BE2C (cell line): ENCODE measurements around the gene CST4.

Source experiments
- DNase-seq: peaks from one replicate; pipeline ENCODE4 v3.0.0-alpha.2; 2020
- H3K27me3 ChIP-seq: fragments of 250-450 bp; sonication (Bioruptor Pico); 2 replicates; pipeline ENCODE4 v1.5.1; 2020; ENCODE audit warnings: mild to moderate bottlenecking
- H3K36me3 ChIP-seq: fragments of 250-450 bp; sonication (Bioruptor Pico); 2 replicates; pipeline ENCODE4 v1.5.1; 2020; ENCODE audit warnings: mild to moderate bottlenecking
- H3K4me1 ChIP-seq: fragments of 250-450 bp; sonication (Bioruptor Pico); 2 replicates; pipeline ENCODE4 v1.5.1; 2020
- H3K4me3 ChIP-seq: 2 replicates; pipeline ENCODE4 v1.5.1; 2011; ENCODE audit warnings: low read depth, low read length
- H3K9me3 ChIP-seq: fragments of 250-450 bp; sonication (Bioruptor Pico); 2 replicates; pipeline ENCODE4 v1.5.1; 2020
- CTCF ChIP-seq: IDR thresholded peaks from 2 replicates; pipeline ENCODE4 v1.5.1; 2012; ENCODE audit warnings: mild to moderate bottlenecking, low read depth, low read length

CST4 gene

GRCh38 chr20:23649242-23649641 is 39.6 kb downstream of the CST4 start:
- Histone ChIP-seq H3K27me3 (no peaks in the 10 kb centered on the region), H3K36me3 (no peaks in the 10 kb centered on the region), H3K9me3 (no peaks in the 10 kb centered on the region; the same call in 1 of the 2 replicates), H3K4me3 (no peak overlapping the region), H3K4me1 (no peaks in the 10 kb centered on the region)
- no peak for DNase-seq
- TF ChIP-seq CTCF: no peak

GRCh38 chr20:23647346-23647745 is 41.5 kb downstream of the CST4 start:
- Histone ChIP-seq H3K4me1 (no peaks in the 10 kb centered on the region), H3K4me3 (no peak overlapping the region), H3K27me3 (no peaks in the 10 kb centered on the region), H3K36me3 (no peaks in the 10 kb centered on the region), H3K9me3 (no peaks in the 10 kb centered on the region; the same call in 1 of the 2 replicates)
- DNase-seq: no peak
- no peak for TF ChIP-seq CTCF

- no peak for TF ChIP-seq CTCF
- Histone ChIP-seq H3K9me3 (no peaks in the 10 kb centered on the region; the same call in 1 of the 2 replicates), H3K4me3 (no peak overlapping the region), H3K36me3 (no peaks in the 10 kb centered on the region), H3K4me1 (no peaks in the 10 kb centered on the region), H3K27me3 (no peaks in the 10 kb centered on the region)
- DNase-seq: no peak
These were observed 42.5 kb downstream of the CST4 start for GRCh38 chr20:23646106-23646873.

GRCh38 chr20:23645575-23645974 is 43.3 kb downstream of the CST4 start:
- DNase-seq: no peak
- Histone ChIP-seq H3K9me3 (no peaks in the 10 kb centered on the region; the same call in 1 of the 2 replicates), H3K4me1 (no peaks in the 10 kb centered on the region), H3K4me3 (no peak overlapping the region), H3K36me3 (no peaks in the 10 kb centered on the region), H3K27me3 (no peaks in the 10 kb centered on the region)
- TF ChIP-seq CTCF: no peak

GRCh38 chr20:23644164-23644563 is 44.7 kb downstream of the CST4 start:
- Histone ChIP-seq H3K36me3 (no peaks in the 10 kb centered on the region), H3K4me1 (no peaks in the 10 kb centered on the region), H3K27me3 (no peaks in the 10 kb centered on the region), H3K9me3 (no peaks in the 10 kb centered on the region; the same call in 1 of the 2 replicates), H3K4me3 (no peak overlapping the region)
- TF ChIP-seq CTCF: no peak
- no peak for DNase-seq

GRCh38 chr20:23643659-23644058 is 45.2 kb downstream of the CST4 start:
- Histone ChIP-seq H3K4me3 (no peak overlapping the region), H3K4me1 (no peaks in the 10 kb centered on the region), H3K27me3 (no peaks in the 10 kb centered on the region), H3K36me3 (no peaks in the 10 kb centered on the region), H3K9me3 (no peaks in the 10 kb centered on the region; the same call in 1 of the 2 replicates)
- no peak for TF ChIP-seq CTCF
- no peak for DNase-seq
